ENCODE measurements around the gene LENG8. TPM values are rescaled to one million over a fixed set of nuclear protein-coding genes. Genes with fewer than 3 reads are reported as not detected.

The LENG8 gene
- total and polyA plus RNA-seq, 4 donors: 6.9 to 46.7 (median 18.7) TPM

GRCh38 chr19:54478677-54479266 lies 29.8 kb downstream of the LENG8 start:
- no peak for TF ChIP-seq TAF1 (conservative IDR thresholded peaks at IDR 0.05)
- TF ChIP-seq CTCF (IDR thresholded peaks at IDR 0.05; ENCODE audit: low read depth, low read length, missing input control): peak; percentile 38
- no peak for TF ChIP-seq REST (IDR thresholded peaks at IDR 0.05)
- TF ChIP-seq RAD21 (IDR thresholded peaks at IDR 0.05): peak; percentile 40 to 78
- Histone ChIP-seq H3K27ac (ENCODE audit: low read depth in 1 of 2, low read length in 2 of 2) (no peak overlapping the region), H3K36me3 (ENCODE audit: control insufficient read depth in 4 of 4, insufficient read depth in 3 of 4, low read depth in 1 of 4, low read length in 3 of 4) (no peaks in the 10 kb centered on the region), H3K4me3 (ENCODE audit: low read depth in 1 of 3, low read length in 3 of 3) (no peak overlapping the region), H3K9me3 (ENCODE audit: control insufficient read depth in 4 of 4, low read length in 3 of 4) (no peaks in the 10 kb centered on the region), H3K4me1 (ENCODE audit: control insufficient read depth in 4 of 4, insufficient read depth in 4 of 4, low read length in 3 of 4) (no peaks in the 10 kb centered on the region), H3K27me3 (ENCODE audit: control insufficient read depth in 4 of 4, insufficient read depth in 4 of 4, low read length in 3 of 4) (no peaks in the 10 kb centered on the region), H3K9ac (ENCODE audit: low read depth in 1 of 2, low read length in 2 of 2) (no peak overlapping the region)
- DNase-seq (ENCODE audit: low spot score): no peak
- WGBS: 19% methylated on average over 10 of the region's 10 CpGs

GRCh38 chr19:54480051-54480450 lies 31.1 kb downstream of the LENG8 start:
- Histone ChIP-seq H3K9me3 (ENCODE audit: control insufficient read depth in 4 of 4, low read length in 3 of 4) (no peaks in the 10 kb centered on the region), H3K4me3 (ENCODE audit: low read depth in 1 of 3, low read length in 3 of 3) (no peak overlapping the region), H3K9ac (ENCODE audit: low read depth in 1 of 2, low read length in 2 of 2) (no peak overlapping the region), H3K36me3 (ENCODE audit: control insufficient read depth in 4 of 4, insufficient read depth in 3 of 4, low read depth in 1 of 4, low read length in 3 of 4) (no peaks in the 10 kb centered on the region), H3K27me3 (ENCODE audit: control insufficient read depth in 4 of 4, insufficient read depth in 4 of 4, low read length in 3 of 4) (peaks cover 0 to 3% (median 0%) of the 10 kb centered on the region in 4 donors), H3K27ac (ENCODE audit: low read depth in 1 of 2, low read length in 2 of 2) (no peak overlapping the region), H3K4me1 (ENCODE audit: control insufficient read depth in 4 of 4, insufficient read depth in 4 of 4, low read length in 3 of 4) (no peaks in the 10 kb centered on the region)
- TF ChIP-seq YY1 (IDR thresholded peaks at IDR 0.05) (no peak), HNF4A (conservative IDR thresholded peaks at IDR 0.05) (no peak), SP1 (IDR thresholded peaks at IDR 0.05) (no peak), HNF4G (IDR thresholded peaks at IDR 0.05) (no peak), EGR1 (IDR thresholded peaks at IDR 0.05; ENCODE audit: low read depth in 2 of 2) (no peak), CTCF (IDR thresholded peaks at IDR 0.05; ENCODE audit: low read depth, low read length, missing input control) (no peak)
- WGBS: 60% methylated on average over 2 of the region's 2 CpGs
- no peak for DNase-seq (ENCODE audit: low spot score)
